Occipital lobe (tissue), 2 donors: ENCODE measurements around the gene C3orf52. TPM values are rescaled to one million over a fixed set of nuclear protein-coding genes. Genes with fewer than 3 reads are reported as not detected.

Source experiments
- DNase-seq: peaks from one replicate; lab custom pipeline; 2025; lab: John Stamatoyannopoulos, UW
- total RNA-seq: library from RNA; depleted of rRNA; stranded (reverse); fragments of >200 nt; gene quantifications from one replicate; pipeline ENCODE4 v1.2.3, GENCODE V29; 2014

The C3orf52 gene
- total RNA-seq, 1 donor from 2014 or later = 0.31 TPM

DNA sequence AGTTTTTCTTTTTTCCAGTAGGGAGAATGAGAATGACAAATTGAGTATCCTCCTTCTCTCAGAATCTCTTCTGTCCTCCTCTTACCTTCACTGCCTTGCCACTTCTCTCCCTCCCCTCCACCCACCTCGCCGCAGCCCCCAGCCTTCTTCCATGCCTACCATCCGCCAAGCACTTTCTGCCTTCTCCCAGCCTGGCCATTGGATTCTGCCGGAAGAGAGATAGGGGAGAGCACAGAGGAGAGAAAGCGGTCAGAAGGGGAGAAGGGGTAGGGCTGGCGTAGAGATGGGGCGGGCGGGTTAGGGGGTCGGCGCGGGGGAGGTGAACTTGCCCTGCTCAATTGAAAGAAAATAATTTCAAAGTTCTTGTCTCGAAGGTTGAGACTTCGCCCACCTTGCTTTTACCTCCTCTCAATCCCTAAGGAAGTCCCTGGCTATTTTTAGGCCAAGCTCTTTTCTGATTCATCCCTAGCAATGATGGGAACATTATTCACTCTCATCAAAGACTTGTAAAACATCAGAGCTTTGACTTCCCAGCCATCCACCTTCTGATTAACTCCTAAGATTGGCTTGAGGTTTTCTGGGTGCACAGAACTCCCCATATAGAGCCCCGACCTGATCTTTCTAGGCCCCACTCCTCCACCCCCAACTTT, 811 bp downstream of the C3orf52 start:
- no peak for DNase-seq

DNA sequence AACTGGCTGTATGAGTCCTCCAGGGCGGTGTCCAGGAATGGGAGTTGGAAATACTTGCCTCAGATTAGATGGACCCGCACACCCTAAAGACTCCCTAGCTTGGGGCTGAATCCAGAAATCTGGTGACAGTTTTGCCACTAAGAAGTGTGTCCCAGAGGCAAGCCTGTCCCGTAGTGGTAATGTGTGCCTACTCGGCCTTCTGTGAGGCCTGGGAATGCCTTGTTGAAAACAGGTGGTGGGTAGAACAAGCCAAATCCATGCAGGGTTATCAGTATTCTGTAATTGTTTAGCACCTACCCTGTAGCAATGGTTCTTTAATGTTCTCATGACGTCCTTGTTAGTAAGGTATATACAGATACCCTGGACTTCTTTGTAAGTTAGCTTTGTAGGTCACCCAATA, 1.6 kb downstream of the C3orf52 start:
- no peak for DNase-seq

DNA sequence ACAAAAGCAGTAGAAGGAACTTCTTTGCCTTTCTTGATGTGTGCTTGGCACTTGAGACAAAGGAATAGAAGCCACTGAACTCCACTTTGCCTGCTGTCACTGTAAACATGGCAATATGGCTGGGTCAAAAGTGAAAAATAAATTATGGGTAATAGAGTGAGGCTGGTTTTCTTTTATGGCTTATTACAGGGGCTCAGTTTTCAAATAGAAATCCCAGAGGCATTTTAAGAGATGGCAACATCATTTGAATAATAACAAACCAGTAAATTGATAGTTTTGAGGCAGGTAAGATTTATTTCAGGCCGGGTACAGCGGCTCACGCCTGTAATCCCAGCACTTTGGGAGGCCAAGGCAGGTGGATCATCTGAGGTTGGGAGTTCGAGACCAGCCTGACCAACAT, 2.8 kb downstream of the C3orf52 start:
- DNase-seq = no peak

DNA sequence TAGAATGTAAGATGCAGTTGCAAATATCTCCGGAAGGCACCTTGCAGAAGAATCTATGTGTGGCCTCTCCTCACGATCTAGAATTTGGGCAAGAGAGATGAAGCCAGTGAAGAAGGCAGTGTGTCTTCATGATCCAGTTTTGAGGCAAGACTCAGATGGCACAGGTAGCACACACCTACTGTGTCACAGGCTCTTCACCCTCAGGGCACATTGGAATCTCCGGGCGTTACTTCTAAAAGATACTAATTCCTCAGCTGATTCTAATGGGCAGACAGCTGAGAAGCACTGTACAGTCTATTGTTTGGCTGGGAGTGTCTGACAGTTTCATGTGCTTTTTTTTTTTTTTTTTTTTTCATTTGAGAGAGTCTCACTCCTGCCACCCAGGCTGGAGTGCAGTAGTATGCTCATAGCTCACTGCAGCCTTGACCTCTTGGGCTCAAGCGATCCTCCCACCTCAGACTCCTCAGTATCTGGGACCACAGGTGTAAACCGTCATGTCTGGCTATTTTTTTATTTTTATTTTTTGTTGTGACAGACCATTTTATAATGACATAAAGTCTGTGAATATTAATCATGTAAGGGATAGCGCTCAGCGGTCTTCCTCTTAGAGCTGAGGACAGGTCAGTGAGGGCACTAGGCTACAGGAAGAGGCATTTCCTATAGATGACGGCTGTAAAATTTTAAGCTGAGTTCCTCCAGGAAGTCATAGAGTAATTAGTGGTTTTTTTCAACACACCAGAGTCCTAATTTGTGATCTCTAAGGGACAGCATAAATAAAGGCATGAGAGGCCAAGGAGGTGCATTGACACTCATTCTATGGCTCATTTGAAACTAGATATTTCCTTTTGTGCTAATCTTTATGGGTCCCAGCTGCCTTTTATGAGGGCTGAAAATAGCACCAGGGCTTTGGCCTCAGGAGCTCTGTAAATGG, 4.0 kb downstream of the C3orf52 start:
- no peak for DNase-seq

DNA sequence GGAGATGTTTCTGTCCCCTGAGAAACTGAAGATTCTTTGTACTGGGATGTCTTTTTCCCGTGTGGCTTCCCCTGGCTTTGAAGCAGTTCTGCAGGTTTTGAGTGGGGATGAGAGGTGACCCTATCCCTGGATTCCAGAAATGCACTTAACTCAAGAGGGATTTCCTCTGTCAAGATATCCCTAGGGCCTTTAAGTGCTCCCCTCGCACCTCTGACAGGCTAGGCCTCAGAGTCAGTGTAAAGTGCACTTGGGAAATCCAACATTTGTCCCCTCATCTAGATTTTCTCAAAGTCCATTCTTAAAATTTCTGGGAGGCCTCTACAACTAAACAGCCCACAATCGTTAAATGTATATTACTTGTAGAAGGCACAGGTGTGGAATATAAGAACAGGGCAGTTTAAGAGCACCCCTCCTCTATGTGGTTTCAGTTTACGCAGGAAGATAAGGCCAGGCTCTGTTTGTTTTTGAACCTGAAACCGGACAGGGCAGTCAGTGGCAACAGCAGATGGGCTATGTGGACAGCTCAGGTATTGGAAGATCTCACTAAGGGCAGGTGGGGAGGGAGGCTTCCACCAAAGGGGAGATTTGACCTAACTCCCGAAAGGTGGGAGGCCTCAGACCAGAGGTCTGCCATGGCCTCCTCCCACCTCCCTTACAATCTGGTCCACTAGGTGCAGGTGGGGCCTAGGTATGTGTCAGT, 4.8 kb downstream of the C3orf52 start:
- DNase-seq = no peak

DNA sequence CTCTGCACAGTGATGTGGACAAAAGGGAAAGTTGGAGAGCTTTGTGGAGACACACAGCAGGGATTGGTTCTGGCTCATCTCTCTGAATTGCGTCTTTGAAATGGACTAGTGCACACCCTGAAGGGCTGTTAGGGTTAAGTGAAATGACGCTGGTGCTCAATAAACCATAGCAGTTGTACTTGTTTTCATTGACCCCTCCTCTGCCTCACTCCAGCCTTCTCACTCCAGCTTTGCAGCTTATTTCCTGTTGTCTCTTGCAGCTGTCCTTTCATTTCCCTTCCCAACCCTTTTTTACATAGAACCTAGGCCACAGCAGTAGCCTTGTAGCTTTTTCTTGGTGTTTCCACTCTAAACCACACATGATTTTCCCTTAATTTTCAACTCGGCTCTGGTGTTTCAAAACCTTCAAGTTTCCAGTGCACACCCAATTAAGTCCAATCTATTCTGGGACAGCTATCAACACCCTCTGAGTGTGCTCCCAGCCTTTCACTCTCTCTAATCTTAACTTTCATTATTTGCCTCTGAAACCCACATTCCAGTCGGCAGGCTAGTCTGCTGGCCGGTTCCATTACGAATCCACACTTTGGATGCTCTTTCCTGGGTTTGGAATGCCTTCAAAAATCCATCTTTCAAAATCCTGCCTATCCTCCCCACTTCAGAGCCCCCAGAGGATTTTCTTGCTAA, 6.4 kb downstream of the C3orf52 start:
- no peak for DNase-seq

DNA sequence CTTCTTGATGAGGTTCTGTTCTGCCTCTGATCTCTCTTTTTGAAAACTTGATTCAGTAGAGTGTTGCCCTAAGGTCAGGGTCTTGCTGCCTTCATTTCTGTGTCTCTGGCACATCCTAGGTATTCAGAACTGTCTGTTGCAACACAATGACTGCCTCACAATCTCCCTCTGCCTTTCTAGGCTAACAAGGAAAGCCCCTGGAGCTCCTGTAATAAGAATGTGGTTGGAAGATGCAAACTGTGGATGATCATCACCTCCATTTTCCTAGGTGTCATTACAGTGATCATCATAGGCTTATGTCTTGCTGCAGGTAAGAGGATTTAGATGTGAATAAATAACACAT, 7.0 kb downstream of the C3orf52 start:
- no peak for DNase-seq

DNA sequence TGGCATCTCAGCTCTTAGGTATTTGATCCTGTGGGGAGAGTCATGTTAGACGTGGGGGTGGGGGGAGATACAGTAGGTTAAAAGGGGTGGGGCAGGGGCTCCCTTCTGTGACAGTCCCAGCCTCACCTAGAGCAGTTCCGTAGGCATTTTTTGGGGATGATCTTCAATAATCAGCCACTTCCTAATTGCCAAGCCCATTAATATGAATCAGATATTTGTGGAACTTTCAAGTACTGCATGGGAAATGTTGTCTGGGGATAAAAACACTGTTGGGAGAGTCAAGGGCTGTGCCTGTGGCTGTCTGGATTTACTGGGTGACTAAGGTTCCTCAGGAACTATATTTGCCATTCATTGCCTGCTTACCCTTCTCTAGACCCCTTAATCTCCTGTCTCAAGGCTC, 9.5 kb downstream of the C3orf52 start:
- DNase-seq = no peak

DNA sequence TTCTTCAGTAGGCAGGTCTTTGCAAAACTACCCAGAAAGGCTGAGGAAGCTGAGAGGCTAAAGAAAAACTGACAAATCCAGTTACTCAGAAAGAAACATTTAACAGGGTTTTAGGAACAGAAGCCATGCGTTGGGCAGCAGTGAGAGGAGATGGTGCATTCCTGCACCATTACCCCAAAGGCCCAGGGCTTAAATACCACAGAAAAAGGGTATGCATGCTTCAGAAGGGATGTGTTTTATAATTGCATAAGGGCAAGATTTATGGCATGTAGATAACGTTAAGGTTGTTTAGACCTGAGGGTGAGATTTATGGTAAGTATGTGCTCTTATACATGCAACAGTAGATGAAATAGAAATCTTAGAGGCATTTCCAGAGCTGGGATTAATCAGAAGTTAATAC, 10.0 kb downstream of the C3orf52 start:
- DNase-seq = no peak

DNA sequence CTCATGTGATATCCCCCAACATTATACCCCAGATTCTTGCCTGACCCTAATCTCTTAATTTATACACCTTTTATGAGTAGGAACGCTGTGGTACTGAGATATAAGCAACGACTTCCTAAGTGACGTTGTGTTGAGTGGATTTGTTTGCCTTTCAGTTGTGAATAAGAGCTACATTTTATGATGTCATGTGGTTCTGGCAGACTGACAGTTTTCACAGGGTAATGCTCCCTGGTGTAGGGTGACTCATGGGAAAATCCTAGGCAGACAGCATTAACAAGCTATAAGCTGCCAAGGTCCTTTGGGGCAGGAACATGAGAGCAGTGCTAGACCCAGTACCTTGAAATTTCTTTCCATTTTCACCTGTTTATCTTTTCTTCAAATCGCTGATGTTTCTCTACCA, 11.2 kb downstream of the C3orf52 start:
- no peak for DNase-seq

DNA sequence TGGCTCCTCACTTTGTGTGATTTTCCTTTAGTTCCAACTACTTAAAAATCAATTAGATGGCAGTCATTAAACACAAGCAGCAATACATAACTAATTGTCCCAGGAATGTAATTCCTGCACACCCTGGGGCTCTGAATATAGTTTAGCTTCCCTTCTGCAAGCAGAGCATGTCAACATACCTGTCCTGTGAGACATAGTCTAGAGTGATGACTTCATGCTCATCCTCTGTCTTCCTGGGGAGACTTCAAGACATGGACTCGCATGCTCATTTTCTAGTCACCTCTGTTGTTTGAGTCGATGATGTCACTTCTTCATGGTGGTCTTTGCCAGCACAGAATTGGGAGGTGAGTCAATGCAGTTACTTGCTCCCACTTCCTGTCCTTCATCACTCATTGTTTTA, 15.7 kb downstream of the C3orf52 start:
- DNase-seq = no peak

DNA sequence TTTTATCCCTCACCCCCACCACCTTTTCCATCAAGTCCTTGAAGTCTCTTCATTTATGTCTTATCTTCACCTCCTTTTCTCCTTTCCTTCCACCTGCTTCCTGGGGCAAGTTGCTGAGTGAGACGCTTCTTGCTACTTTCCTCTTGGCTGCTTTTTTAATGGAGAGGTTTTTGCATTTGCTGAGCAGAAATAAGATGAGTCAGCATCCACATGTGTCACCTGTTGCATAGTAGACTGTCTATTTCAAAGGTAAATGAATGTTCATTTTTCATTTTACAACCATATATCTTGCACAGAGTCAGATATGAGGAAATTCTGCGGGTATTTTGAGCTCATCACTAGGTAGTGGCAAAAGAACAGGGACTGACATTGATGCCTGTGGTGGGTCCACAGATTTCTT, 18.6 kb downstream of the C3orf52 start:
- DNase-seq = no peak

DNA sequence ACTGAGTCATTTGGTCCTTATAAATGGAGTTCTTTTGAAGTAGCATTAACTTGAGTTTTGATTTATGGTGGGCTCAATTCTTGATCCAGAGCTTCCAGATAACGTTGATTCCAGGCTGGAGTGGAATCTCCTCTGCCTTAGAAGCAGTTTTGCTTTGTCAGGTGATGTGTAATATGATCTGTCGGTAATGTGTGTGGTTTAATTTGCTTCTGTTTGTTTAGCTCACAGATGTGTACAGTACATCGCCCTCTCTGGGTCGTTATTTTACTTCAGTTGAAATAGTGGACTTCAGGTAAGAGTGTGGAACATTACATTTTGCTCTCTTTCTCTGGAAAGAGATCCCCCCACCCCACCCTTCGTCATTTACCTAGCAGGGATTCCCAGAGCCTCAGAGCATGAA, 23.1 kb downstream of the C3orf52 start:
- DNase-seq = no peak

DNA sequence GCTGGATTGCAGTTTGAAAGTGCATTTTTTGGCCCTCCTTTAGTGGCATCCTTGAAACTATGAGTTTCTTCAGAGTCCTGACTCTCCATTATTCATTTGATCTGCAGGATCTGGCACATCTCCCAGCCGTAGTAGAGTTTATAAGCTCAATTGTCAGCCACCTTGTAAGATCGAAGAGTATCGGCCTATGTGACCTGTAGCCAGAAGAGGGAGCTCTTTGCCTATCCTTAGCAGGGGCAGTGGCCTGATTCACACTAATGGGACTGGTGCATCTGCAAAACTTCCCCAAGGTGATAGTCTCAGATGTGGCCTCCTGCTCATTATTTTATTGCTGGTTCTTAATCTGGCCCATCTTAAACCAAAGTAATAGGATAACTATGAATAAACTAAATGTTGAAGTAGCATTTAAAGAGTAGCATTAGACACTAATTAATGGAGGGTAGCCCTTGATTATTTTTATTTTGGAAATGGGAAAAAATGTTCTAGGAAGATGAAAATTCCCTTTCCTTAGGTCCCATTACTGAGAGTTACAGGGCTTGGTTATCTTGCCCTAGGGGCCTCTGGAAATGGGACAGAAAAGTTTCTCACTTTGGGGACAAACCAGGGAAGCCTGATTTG, 25.7 kb downstream of the C3orf52 start:
- DNase-seq = no peak

DNA sequence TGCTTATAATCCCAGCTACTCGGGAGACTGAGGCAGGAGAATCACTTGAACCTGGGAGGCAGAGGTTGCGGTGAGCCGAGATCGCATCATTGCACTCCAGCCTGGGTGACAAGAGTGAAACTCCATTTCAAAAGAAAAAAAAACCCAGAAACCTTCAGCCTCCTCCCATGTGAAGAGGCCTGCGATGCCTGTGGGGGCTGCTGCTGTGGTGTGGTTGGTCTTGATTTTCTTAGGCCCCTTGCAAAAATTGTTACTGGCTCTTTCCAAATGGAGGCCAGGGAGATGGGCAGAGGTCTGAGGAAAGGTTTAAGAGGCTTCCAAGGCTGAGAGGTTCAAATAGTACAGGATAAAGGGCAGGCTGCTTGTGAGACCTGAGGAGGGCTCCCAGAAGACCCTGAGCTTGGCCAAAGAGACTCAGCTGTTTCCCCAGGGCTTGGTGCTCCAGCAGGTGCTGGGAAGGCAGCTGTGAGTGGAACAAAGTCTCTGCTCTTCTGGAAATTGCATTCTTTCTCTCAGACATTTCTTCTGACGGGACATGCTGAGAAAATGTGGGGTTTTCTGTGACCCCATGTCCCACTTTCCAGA, 28.5 kb downstream of the C3orf52 start:
- no peak for DNase-seq

DNA sequence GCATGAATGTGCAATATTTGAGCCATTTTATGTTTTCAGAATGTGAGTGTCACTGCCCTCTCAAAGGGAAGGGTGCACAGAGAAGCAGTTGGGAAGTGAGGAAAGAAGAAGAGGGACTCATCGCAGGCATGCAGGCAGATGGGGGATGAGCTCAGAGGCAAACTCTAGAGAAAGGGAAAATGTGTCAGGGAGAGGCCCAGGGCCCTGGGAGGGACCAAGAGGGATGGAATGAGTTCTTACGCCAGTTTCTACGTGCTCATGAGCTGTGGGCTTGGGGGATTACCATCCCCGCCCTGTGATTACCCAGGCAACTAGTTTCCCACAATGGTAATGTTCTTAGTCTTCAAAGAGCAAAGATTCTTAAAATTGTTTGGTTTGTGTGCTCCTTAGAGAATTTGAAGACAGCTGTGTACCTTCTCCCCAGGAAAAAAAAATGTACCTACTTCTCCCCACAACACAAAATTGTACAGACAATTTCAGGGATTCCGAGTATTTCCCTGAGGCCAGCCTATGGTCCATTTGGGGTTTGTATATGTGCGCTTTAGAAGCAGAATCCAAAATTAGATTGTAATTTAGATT, 29.1 kb downstream of the C3orf52 start:
- DNase-seq = no peak

DNA sequence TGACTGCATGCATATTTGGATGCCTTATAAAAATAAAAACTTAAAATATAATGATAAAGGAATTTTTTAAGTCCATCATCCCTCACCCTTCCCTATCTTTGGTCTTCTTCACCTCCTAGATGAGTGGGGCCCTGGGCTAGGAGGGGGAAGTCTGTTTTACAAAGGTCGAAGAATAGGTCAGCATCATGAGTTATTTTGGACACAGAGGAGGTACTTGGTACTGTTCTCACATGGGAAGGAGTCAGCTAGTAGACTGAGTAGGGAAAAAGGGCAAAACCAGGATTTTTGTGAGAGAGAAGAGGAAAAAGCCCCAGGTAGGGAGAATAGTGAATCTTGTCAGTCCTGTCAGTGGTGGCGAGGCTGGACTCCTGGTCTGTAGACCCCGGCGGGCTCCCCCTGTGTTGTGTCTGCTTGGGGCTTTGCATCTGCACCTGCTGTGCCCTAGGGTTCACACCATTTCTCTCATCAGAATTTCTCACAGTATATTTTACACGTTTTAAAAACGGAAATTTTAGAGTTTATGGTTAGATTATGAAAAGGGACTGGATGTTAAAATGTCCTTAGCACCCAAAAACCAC, 29.7 kb downstream of the C3orf52 start:
- DNase-seq = no peak

DNA sequence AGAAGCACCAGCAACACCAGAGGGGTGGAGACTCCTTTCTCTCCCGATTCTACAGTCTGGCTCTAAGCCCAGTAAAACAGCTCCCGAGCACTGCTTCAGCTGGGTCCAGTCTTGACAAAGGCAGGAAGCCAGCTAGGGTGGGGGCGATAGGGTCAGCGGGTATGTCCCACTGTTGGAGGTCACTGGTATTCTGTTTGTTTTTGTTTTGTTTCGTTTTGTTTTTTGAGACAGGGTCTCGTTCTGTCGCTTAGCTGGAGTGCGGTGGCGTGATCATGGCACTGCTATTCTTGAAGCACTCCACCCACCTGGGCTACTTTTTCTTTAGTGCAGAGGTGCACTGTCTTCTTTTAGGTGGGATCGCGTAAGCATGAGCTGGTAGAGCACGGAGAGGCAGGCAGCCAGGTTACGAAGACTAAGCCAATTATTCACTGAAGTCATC, 30.6 kb downstream of the C3orf52 start:
- DNase-seq = no peak

DNA sequence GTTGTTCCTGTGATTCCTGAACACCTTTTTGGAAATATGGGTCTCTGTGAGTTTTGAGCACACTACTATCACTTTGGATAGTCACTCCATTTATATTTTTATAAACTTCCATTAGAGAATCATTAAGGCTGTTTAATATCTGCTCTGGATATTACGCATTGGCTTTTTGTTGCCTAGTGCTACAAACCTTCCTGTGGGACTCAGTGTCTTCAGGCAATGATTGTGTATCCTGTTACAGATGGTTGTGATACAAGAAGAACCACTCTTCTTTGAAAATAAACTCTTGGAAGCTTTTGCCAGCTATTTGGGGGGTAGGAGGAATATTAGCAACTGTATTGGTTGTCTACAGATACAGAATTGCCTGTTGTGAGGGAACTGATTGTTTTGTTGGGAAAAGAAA, 31.2 kb downstream of the C3orf52 start:
- DNase-seq = no peak

DNA sequence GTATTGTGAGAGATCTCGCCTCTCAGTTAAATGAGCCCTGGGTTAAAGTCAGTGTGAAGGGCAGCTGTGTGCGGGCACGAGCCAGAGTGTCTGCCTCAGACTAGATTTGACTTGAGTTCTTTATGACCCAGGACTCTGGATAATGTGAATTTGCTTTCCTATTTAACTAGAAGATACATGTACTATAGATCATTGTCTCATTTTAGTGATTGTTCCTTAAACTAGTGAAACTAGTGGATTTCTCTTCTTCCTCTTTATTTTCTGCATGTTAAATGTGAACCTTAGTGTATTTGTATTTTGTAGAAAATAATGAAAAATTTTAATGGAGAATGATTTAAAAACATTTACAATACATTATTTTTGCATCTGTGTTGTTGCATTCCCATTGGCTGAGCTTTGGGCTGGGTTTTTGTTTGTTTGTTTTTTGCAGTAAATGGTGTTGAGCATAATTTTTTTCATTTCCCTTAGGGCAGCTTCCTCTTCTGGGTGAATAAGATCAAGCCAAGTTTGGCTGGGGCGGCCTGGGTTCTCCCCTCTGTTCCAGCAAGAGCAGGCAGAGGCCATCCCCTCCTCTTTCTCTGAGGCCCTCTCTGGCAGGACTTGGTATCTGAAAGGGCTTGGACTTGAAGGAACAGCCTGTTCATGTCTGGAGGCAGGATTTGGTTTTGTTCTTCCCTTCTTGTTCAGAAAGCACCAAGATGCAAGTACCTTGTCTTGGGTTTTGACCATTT, 31.8 kb downstream of the C3orf52 start:
- DNase-seq = no peak
